GM12864 (cell line): ENCODE measurements around the gene CFHR1.

ENCODE experiments used
- DNase-seq: peaks from one replicate; pipeline ENCODE4 v3.0.0-alpha.2; 2011; ENCODE audit warnings: low read depth
- H3K4me3 ChIP-seq: 2 replicates; pipeline ENCODE4 v1.5.1; 2011; ENCODE audit warnings: mild to moderate bottlenecking, low read depth, low read length, control low read depth
- TF ChIP-seq, protein P1 (sequence below): IDR thresholded peaks from 2 replicates; pipeline ENCODE4 v1.5.1; 2011; ENCODE audit warnings: low read depth, mild to moderate bottlenecking, moderate library complexity, low read length, control low read depth, inconsistent platforms; ENCODE audit errors: missing control alignments

CFHR1 gene

DNA sequence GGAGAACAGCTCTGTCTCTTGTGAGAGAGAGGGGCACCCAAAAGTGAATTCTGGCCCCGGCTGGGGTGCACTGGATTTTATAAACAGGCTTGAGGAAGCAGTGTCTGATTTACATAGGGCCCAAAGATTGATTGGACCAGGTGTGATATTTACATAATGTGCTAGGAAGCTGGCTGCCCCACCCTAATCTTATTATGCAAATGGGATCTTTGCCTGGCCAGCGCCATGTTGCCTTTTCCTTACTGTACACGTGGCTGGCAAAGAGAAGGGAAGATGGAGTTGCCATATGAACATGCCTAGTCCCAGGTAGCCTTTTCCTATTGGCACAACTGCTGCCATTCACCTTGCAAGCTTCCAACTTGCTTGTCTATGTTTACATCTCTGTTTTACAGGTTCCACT lies 39.3 kb downstream of the CFHR1 start:
- H3K4me3 ChIP-seq = no peak overlapping the region
- TF ChIP-seq, protein P1, sequence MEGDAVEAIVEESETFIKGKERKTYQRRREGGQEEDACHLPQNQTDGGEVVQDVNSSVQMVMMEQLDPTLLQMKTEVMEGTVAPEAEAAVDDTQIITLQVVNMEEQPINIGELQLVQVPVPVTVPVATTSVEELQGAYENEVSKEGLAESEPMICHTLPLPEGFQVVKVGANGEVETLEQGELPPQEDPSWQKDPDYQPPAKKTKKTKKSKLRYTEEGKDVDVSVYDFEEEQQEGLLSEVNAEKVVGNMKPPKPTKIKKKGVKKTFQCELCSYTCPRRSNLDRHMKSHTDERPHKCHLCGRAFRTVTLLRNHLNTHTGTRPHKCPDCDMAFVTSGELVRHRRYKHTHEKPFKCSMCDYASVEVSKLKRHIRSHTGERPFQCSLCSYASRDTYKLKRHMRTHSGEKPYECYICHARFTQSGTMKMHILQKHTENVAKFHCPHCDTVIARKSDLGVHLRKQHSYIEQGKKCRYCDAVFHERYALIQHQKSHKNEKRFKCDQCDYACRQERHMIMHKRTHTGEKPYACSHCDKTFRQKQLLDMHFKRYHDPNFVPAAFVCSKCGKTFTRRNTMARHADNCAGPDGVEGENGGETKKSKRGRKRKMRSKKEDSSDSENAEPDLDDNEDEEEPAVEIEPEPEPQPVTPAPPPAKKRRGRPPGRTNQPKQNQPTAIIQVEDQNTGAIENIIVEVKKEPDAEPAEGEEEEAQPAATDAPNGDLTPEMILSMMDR = no peak
- DNase-seq = no peak

DNA sequence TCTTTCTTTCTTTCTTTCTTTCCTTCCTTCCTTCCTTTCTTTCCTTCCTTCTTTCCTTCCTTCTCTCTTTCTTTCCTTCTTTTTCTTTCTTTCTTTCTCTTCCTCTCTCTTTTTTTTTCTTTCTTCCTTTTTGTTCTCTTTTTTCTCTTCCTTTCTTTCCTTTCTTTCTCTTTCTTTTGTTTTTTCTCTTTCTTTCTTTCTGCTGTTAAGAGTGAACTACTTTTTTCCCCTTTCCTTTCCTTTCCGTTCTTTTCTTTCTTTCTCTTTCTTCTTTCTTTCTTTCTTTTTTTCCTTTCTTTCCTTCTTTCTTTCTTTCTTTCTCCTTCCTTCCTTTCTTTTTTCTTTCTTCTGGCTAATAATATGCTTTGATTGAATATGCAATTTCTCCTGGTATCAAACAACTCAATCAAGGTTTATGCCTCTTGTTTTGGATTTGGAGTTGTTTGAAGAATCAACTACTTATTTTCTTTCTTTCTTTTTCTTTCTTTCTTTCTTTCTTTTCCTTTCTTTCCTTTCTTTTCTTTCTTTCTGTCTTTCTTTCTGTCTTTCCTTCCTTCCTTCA lies 40.9 kb downstream of the CFHR1 start:
- no peak overlapping the region for H3K4me3 ChIP-seq
- DNase-seq = no peak
- TF ChIP-seq, protein P1 = no peak

DNA sequence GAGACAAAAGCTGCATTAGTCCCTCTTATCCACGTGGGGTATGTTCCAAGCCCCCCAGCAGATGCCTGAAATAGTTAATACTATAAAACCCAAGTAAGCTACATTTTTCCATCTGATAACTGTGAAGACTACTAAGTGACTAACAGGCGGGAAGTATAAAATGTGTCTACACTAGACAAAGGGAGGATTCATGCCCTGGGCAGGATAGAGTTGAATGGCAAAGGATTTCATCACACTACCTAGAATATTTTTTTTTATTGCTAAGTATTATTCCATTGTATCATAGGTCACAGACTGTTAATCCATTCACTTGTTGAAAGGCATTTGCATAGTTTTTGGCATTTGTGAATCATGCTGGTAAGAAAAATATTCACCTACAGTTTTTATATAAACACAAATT lies 41.9 kb downstream of the CFHR1 start:
- TF ChIP-seq, protein P1 = no peak
- H3K4me3 ChIP-seq = no peak overlapping the region
- DNase-seq = no peak

DNA sequence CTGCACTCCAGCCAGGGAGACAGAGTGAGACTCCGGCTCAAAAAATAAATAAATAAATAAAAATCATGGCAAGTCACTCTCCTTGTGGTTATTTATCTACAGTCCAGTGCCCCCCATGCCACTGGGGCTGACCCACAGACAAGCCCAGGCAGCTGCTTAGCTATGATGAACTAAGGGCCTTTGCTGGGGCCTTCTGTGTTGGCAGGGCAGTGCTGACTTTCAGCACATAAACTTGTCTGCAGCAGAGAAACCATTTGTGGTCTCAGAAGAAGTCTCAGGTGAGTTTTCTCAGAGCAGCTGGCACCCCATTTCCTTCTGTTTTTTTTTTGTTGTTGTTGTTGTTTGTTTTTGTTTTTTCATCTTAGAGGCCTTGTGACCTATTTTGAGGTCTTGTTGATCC lies 47.4 kb downstream of the CFHR1 start:
- TF ChIP-seq, protein P1 = no peak
- H3K4me3 ChIP-seq = no peak overlapping the region
- DNase-seq = no peak

DNA sequence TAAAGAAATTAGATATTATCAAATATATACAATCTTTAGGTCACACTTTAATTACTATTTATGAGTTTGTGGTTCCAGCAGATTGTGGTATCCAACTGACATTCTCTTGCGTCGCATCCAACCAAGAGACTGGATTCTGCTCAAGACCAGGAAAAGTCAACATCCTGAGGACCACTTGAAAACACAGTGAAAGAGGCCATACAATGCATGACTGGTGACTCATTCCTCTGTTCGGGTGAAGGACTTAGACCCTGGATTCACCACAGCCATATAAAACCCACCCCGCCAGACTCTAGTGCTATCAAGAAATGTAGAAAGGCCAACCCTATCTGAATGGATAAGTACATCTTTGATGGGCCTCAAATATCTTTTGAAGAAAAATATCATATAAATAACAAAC lies 53.9 kb downstream of the CFHR1 start:
- TF ChIP-seq, protein P1 = no peak
- DNase-seq = no peak
- H3K4me3 ChIP-seq = no peak overlapping the region

DNA sequence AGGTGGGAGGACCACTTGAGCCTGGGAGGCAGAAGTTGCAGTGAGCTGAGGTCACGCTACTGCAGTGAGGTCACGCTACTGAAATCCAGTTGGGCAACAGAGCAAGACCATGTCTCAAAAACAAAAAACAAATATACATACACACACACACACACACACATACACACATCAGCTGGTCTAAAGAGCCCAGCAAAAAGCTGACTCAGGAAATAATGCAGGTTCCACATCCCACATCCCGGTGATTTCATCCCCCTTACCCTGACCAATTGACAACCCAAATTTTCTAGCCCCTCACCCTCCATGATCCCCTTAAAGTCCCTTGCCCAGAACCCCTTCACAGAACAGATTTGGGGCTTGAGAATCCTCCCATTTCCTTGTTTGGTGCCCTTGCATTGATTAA lies 56.4 kb downstream of the CFHR1 start:
- TF ChIP-seq, protein P1 = no peak
- DNase-seq = no peak
- no peak overlapping the region for H3K4me3 ChIP-seq

DNA sequence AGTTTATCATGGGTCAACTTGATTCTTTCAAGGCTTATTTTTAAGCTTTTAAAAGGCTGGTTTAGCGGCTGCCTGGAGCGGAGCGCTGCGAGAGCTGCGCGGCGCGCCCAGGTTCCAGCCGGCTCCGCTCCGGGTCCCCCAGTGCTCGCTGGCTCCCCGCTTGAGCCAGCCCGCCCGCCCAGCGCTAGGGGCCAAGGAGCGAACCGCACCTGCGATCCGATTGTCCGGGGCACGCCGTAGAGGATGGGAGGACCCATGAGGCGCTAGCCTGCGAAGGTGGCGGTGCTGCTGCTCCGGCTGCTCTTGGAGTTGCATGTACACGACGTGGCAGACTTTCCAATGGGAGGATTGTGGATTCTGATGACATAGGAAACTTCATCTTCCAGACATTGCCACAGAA lies 58.4 kb downstream of the CFHR1 start:
- no peak for DNase-seq
- TF ChIP-seq, protein P1 = no peak
- no peak overlapping the region for H3K4me3 ChIP-seq
